Cardiac septum (tissue), 1 donor: Measurements from ENCODE around the gene TPSG1. TPM values are rescaled to one million over a fixed set of nuclear protein-coding genes. Genes with fewer than 3 reads are reported as not detected.

Source experiments
- DNase-seq: peaks from one replicate; pipeline ENCODE4 v3.0.0-alpha.2; 2020; ENCODE audit warnings: low spot score
- intact Hi-C: fragments of 100-400 bp; cut with DNase I; formaldehyde crosslinking; loops from one replicate; pipeline ENCODE4 v1.14.0; 2022
- total RNA-seq: library from RNA; stranded (reverse); fragmentation: NEBNext Ultra II Directional; extraction: Animal tissue kit (Norgen Biotek cat#: 25700); gene quantifications from one replicate; pipeline ENCODE4 v1.2.1, GENCODE V29; 2021
- donor health status: DM: no; HTN: no; CAD: no.

TPSG1 gene
- total RNA-seq, 1 donor from 2014 or later = not detected

DNA sequence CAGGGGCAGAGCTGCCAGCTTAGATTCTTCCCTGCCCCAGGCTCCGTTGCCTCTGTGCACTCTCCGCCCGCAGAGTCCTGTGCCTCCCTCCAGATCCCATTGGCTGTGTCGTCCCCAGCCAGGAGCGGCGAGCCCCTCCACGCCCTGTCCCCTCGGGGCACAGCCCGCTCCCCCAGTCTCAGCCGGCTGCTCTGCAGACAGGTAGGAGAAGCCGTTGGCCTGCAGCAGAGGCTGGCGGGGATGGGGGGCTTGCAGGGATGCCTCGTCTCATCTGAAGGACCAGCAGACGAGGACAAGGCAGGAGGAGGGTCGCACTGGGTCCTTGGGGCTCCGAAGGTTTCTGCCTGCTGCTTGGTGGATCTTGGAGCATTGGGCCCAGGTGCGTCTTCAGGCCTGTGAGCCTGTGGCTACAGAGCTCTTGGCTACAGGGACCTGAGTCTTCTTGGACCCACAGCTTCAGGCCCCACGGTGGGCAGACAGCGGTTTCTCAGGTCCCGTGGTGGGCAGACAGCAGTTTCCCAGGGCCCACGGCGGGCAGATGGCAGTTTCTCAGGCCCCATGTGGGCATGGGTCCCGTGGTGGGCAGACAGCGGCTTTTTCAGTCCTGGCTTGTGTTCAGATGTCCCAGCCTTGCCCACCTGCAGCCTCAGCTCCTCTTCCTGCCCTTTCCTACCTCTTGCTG, 6.0 kb downstream of the TPSG1 start:
- intact Hi-C loops = no loop called here
- DNase-seq = no peak

DNA sequence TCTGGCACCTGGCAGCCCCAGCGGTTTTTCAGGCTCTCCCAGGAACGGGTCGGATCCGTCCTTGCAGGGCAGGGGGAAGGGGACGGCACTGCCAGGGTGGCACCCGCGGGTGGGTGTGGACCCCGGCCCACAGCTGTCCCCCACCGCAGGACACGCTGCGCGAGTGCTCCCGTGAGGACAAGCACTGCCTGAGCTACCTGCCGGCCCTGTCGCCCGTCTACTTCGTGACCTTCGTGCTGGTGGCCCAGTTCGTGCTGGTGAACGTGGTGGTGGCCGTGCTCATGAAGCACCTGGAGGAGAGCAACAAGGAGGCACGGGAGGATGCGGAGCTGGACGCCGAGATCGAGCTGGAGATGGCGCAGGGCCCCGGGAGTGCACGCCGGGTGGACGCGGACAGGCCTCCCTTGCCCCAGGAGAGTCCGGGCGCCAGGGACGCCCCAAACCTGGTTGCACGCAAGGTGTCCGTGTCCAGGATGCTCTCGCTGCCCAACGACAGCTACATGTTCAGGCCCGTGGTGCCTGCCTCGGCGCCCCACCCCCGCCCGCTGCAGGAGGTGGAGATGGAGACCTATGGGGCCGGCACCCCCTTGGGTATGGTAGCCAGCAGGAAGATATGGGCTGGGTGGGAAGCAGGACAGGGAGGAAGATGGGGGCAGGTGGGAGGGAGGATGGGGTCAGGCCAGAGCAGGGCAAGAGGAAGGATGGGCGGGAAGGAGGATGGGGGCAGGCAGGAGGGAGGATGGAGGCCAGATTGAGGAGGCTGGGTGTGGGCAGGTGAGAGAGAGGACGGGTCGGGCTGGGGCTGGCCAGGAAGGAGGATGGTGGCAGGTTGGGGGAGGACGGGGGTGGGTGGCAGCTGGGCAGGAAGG, 6.8 kb downstream of the TPSG1 start:
- intact Hi-C loops = no loop called here
- no peak for DNase-seq

DNA sequence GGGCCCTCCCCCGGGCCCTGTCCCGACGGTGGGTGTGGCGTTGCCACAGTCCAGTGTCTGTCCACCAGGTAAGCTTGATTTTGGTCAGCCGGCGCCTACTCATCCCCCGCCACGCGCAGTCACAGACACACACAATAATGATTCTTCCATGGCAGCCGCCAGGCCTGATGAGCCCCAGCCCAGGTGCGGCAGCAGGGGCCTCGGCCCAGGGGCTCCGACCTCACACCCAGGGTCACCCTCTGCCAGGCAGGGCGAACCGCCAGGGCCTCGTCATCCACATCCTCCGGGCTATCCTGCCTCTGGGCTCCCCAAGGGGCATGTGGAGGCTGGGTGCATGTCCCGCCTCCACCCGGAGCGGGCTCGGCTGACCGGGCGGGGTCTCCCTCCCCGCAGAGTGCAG, 7.5 kb downstream of the TPSG1 start:
- intact Hi-C loops = no loop called here
- DNase-seq = no peak

DNA sequence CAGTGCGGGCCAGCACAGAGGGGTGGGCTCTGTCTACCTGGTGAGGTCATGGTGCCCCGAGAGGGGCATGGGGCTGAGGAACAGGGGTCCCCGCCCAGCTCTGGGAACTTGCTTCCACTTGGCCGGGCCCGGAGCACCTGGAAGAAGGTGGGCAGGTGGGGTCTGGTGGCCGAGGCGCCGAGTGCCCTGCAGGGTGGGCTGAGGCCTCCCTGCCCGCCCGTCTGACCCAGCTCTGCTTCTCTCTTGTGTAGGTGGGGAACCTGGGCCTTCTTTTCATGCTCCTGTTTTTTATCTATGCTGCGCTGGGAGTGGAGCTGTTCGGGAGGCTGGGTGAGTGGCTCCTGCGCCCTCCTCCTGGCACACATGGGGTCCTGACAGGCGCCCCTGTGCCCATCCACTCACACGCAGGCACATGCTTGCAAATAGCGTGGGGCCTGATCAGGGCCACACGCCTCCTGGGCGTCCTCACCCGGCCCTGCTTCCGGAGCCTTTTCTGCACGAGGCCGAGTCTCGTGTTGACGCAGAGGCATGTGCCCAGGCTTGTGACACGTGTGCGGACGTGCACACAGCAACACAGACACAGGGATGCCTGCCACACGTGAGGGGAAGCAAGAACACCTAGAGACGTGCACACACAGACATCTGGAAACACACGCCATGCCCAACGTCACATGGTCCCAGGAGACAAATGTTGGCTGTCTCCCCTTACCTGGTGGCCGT, 8.2 kb downstream of the TPSG1 start:
- no peak for DNase-seq
- intact Hi-C loops = no loop called here

DNA sequence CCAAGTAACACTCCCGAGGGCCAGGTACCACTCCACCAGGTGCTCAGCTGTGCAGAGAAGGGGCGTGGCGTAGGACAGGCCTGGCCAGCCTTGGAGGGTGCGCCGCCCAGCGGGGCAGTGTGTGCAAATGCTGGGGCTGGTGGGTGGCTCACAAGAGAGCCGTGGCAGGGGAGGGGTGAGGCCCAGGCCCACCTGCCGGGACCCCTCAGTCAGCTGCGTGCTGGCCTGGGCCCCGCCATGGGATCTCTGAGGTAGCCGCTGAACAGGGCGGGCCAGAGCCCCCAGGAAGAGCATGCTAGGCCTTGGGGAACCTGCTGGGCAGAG, 8.8 kb downstream of the TPSG1 start:
- intact Hi-C loops = no loop called here
- no peak for DNase-seq

DNA sequence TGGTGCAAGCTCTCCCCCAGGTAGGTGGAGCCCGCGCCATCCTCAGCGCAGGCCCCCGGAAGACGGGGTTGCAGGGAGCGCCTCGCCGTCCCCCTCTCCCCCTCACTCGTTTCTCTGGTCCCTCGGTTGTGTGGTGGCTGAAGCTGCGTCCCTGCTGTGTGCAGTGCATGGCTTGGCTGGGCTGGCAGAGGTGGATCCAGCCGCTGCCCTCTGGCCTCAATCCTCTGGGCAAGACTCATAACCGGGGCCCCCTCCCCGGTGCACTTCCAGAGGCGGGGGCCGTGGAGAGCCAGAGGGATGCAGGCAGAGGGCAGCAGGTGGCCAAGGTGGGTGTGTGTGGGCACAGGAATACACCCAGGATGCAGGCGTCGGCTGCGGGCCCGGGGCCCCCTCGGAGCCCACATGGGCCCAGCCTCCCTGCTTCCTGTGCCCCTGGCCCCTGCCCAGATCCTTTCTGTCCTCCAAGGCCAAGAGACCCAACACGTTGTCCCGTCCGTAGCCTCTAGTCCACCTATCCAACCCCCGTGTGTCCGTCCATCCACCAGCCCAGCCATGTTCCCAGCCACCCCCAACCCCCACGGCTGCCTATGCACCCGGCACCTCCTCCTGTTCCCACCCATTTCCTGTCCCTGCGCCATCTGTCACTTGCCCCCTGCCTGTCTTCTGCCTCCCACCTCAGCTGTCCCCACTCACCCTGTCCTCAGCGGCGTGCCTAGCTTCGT, 9.3 kb downstream of the TPSG1 start:
- no peak for DNase-seq
- intact Hi-C loops = no loop called here

DNA sequence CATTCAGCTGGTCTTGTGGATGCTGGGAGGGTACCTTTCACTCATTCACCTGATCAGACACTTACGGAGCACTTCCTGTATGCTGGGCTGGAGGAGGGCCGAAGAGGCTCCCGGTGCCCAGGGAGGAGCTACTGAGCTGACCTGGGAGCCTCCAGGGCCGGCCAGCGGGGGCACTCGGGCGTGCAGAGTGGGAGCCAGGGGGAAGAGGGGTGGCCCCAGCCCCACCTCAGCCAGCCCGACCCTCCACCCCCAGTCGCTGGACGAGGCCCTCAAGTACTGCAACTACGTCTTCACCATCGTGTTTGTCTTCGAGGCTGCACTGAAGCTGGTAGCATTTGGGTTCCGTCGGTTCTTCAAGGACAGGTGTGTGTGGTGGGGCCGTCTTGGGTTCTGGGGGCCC, 10.3 kb downstream of the TPSG1 start:
- intact Hi-C loops = no loop called here
- no peak for DNase-seq

DNA sequence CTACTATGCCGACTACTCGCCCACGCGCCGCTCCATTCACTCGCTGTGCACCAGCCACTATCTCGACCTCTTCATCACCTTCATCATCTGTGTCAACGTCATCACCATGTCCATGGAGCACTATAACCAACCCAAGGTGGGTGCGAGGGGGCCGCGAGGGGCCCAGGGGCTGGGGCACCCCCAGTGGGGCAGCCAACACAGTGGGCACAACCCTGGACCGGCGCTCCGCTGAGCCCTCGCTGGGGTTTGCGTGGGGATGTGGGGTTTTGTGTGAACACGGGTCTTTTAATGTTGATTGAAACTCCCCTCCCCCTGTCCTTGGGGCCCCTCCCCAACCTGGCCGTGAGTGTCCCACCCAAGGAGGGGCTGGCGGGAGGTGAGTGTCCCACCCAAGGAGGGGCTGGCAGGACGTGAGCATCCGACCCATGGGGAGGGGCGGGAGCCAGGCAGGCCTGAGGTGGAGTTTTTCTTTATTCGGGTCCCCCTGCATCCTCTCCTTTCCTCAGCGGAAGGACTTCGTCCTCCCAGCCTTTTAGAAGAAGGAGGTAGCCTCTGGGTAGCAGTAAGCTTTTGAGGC, 11.2 kb downstream of the TPSG1 start:
- intact Hi-C loops = no loop called here
- DNase-seq = no peak

DNA sequence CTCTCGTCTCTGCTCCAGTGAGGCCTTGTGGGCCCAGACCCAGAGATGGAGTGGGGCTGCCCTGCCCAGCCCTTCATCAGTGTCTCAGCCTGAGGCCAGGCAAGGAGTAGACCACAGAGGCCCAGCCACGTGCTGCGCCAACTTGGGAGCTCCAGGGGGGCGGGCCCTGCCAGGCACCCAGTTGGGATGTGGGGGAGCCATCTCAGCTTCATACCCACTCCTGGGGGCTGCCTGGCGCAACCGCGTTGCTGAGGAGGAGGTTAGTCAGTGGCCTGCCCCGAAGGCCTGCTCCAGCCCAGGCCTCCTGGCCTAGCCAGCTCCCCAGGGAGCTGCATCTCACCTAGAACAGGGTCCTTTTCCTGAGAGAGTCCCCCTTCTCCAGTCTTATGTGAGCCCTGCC, 11.8 kb downstream of the TPSG1 start:
- DNase-seq = no peak
- intact Hi-C loops = no loop called here

DNA sequence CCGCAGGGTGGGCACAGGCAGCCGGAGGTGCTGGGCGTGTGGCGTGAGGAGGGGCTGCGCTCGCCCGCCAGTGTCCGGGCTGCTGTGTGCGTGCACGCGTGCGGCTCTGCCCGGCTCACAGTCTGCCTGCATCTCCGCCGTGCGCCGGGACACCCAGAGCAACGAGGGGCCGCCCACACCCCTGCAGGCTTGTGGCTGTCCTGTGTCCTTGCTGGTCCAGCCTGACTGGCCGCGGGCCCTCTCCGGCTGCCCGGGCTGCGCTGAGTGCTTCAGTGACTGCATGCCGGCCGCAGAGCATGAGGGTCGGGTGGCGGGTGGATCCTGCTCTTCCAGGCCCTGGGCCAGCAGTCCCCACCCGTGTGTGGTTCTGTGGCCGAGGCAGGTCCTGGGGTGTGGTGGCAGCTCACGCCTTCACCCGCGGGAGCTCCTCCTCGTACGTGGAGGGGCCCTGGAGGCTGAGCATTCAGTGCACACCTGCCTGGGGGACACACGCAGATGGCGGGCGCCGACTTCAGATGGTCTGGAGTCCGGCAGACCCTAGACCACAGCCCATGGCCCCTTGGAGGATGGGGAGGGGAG, 12.4 kb downstream of the TPSG1 start:
- DNase-seq = no peak
- intact Hi-C loops = no loop called here

DNA sequence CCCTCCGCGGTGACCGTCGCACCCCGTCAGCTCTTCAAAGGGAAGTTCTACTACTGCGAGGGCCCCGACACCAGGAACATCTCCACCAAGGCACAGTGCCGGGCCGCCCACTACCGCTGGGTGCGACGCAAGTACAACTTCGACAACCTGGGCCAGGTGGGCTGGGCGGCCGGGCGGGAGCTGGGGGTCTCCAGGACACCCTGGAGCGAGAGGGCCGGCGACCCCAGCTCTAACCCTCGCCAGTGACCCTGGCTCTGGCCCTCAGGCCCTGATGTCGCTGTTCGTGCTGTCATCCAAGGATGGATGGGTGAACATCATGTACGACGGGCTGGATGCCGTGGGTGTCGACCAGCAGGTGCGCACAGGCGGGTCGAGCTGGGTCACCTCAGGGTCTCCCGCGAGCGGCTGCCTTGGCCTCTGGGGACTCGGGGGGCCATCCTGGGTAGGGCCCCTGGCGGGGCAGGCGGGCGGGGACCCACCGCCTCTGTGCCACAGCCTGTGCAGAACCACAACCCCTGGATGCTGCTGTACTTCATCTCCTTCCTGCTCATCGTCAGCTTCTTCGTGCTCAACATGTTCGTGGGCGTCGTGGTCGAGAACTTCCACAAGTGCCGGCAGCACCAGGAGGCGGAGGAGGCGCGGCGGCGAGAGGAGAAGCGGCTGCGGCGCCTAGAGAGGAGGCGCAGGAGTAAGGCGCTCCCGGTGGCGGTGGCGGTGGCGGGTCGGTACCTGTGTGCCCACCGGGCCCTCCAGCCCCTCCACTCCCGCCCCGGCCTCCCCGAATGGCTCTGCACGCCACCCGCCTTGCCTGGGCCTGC, 13.4 kb downstream of the TPSG1 start:
- DNase-seq = no peak
- intact Hi-C loops = no loop called here

DNA sequence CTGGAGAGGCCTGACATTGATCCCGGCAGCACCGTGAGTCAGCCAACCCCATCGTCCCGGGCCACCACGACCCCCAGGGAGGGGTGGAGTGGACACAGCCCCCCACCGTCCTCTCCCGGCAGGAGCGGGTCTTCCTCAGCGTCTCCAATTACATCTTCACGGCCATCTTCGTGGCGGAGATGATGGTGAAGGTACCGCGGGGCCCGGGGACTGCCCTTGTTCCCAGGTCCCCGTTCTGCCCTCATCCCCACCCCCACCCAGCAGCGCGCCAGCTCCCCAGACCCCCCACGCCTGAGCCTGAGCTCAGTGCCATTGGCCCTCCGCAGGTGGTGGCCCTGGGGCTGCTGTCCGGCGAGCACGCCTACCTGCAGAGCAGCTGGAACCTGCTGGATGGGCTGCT, 14.6 kb downstream of the TPSG1 start:
- DNase-seq = no peak
- intact Hi-C loops = no loop called here

DNA sequence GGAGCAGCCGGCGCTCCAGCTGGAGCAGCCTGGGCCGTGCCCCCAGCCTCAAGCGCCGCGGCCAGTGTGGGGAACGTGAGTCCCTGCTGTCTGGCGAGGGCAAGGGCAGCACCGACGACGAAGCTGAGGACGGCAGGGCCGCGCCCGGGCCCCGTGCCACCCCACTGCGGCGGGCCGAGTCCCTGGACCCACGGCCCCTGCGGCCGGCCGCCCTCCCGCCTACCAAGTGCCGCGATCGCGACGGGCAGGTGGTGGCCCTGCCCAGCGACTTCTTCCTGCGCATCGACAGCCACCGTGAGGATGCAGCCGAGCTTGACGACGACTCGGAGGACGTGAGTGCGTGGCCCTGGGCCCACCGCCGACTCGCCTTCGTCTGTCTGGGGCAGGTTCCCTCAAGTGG, 16.0 kb downstream of the TPSG1 start:
- intact Hi-C loops = no loop called here

DNA sequence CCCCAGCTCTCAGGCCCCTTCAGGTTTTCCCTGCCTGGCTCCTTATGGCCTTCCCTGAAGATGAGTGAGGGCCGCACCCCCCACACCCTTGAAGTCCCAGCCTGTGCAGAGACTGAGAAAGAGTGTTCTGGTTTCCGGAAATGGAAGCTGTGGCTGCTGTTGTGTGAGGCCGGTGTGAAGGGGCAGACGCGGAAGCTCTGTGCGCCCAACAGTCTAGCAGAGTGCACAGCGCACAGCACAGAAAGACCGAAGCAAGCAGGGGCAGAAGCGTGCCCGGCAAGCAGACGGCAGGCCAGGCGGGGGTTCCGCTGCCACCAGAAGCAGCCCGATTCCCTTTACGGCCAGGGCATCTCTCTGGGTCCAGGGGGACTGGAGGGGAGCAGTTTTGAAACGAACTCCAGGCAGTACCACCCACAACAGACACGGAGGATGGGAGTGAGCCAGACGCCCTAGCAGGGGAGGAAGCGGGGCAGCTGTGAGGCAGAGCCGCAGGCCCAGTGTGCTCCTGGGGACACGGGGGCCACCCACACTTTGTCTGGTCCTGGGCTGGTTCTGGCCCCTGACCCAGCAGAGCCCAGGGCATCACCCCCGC, 16.7 kb downstream of the TPSG1 start:
- DNase-seq = no peak
- intact Hi-C loops = no loop called here

More for the DNA sequence above, 16.0 kb downstream of the TPSG1 start:
- no peak for DNase-seq

DNA sequence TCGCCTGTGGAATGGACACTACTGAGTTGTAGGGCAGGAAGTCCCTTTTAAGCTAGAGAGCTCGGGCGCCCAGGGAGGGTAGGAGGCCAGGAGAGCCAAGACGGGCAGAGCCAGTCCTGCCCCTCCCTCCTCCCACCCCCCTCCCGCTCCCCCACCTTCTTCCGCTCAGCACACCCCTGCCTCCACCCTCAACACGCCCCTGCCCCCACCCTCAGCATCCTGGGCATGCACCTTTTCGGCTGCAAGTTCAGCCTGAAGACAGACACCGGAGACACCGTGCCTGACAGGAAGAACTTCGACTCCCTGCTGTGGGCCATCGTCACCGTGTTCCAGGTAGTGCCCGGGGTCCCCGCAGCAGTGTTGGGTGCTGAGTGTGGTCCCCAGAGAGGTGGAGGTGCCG, 18.3 kb downstream of the TPSG1 start:
- no peak for DNase-seq
- intact Hi-C loops = no loop called here

DNA sequence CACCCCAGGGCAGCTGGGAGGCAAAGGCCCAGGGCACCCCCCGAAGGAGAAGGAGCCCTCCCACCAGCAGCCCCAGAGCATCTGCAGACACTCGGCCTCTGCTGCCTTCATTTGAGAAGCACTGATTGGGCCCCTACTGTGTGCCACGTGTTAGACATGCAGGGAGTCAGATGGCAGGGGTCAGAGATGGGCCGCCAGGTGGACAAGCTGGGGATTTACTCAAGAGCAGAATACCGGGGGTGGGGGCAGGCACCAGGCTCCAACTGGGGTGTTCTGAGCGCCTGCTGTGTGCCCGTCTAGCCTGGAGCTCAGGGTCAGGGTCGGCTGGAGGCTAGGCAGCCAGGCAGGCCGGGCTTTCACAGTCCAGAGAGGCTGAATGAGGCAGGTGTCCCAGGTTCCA, 18.7 kb downstream of the TPSG1 start:
- intact Hi-C loops = no loop called here
- no peak for DNase-seq

DNA sequence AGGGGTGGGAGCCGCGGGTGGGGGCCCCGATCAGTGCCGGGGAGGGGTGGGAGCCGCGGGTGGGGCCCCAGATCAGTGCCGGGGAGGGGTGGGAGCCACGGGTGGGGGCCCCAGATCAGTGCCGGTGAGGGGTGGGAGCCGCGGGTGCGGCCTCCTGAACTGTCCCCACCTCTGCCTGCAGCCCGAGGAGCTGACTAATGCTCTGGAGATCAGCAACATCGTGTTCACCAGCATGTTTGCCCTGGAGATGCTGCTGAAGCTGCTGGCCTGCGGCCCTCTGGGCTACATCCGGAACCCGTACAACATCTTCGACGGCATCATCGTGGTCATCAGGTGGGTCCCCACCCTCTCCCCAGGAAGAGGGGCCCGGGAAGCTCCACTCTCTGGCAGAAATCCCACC, 20.1 kb downstream of the TPSG1 start:
- intact Hi-C loops = no loop called here
- DNase-seq = no peak

DNA sequence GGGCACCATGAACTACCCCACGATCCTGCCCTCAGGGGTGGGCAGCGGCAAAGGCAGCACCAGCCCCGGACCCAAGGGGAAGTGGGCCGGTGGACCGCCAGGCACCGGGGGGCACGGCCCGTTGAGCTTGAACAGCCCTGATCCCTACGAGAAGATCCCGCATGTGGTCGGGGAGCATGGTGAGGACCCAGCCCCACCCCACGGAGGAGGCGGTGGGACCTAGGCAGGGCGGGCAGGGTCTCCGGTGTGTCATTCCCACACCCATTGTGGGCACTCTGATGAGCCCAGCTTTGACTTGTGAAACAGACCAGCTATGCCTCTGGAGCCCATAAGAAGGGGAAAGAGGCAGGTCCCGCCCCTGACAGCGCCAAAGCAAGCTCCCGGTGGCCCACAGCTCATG, 22.8 kb downstream of the TPSG1 start:
- no peak for DNase-seq
- intact Hi-C loops = no loop called here
